Measurements from ENCODE around the gene OTOP3.

OTOP3 gene

GRCh38 chr17:74892974-74893911 lies 42.5 kb upstream of the OTOP3 start, which contains the start of gene FADS6:
TSS of gene FADS6 (minus strand) at chr17:74893633. CDS start at chr17:74893595, 38 bp downstream.
- Histone ChIP-seq H2AFZ (ENCODE audit: low read depth, low read length) (no peak within 1 kb of the TSS), H3K27me3 (ENCODE audit: low read depth, low read length) (peaks cover 7% of the 10 kb centered on the region; the same call in 1 of the 2 replicates), H3K4me2 (ENCODE audit: low read length) (no peak within 1 kb of the TSS), H4K20me1 (ENCODE audit: insufficient read depth, low read length) (no peaks in the 10 kb centered on the region), H3K4me1 (ENCODE audit: low read length) (no peaks in the 10 kb centered on the region), H3K36me3 (replicated peaks; ENCODE audit: low read depth, low read length) (no peaks in the 10 kb centered on the region), H3K9me3 (ENCODE audit: insufficient read depth, low read length) (no peaks in the 10 kb centered on the region), H3K79me2 (ENCODE audit: low read length) (no peaks in the 10 kb centered on the region), H3K4me3 (ENCODE audit: low read length) (no peak within 1 kb of the TSS), H3K9ac (ENCODE audit: low read length) (no peak within 1 kb of the TSS), H3K27ac (ENCODE audit: low read length) (no peak within 1 kb of the TSS)
- TF ChIP-seq EZH2phosphoT487 (IDR thresholded peaks at IDR 0.05; ENCODE audit: low read depth) = no peak
- TF ChIP-seq, protein P1, sequence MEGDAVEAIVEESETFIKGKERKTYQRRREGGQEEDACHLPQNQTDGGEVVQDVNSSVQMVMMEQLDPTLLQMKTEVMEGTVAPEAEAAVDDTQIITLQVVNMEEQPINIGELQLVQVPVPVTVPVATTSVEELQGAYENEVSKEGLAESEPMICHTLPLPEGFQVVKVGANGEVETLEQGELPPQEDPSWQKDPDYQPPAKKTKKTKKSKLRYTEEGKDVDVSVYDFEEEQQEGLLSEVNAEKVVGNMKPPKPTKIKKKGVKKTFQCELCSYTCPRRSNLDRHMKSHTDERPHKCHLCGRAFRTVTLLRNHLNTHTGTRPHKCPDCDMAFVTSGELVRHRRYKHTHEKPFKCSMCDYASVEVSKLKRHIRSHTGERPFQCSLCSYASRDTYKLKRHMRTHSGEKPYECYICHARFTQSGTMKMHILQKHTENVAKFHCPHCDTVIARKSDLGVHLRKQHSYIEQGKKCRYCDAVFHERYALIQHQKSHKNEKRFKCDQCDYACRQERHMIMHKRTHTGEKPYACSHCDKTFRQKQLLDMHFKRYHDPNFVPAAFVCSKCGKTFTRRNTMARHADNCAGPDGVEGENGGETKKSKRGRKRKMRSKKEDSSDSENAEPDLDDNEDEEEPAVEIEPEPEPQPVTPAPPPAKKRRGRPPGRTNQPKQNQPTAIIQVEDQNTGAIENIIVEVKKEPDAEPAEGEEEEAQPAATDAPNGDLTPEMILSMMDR (IDR thresholded peaks at IDR 0.05; ENCODE audit: low read depth, low read length) = no peak

GRCh38 chr17:74893936-74894671 lies 41.6 kb upstream of the OTOP3 start:
- Histone ChIP-seq H3K9ac (ENCODE audit: low read length) (no peak overlapping the region), H4K20me1 (ENCODE audit: insufficient read depth, low read length) (no peaks in the 10 kb centered on the region), H3K4me2 (ENCODE audit: low read length) (no peak overlapping the region), H3K4me3 (ENCODE audit: low read length) (no peak overlapping the region), H3K27ac (ENCODE audit: low read length) (no peak overlapping the region), H3K79me2 (ENCODE audit: low read length) (no peaks in the 10 kb centered on the region), H2AFZ (ENCODE audit: low read depth, low read length) (no peak overlapping the region), H3K4me1 (ENCODE audit: low read length) (no peaks in the 10 kb centered on the region), H3K27me3 (ENCODE audit: low read depth, low read length) (peaks cover 7% of the 10 kb centered on the region; the same call in 1 of the 2 replicates), H3K9me3 (ENCODE audit: insufficient read depth, low read length) (no peaks in the 10 kb centered on the region), H3K36me3 (replicated peaks; ENCODE audit: low read depth, low read length) (no peaks in the 10 kb centered on the region)
- TF ChIP-seq, protein P1 (IDR thresholded peaks at IDR 0.05; ENCODE audit: low read depth, low read length) = no peak
- no peak for TF ChIP-seq EZH2phosphoT487 (IDR thresholded peaks at IDR 0.05; ENCODE audit: low read depth)

DNA sequence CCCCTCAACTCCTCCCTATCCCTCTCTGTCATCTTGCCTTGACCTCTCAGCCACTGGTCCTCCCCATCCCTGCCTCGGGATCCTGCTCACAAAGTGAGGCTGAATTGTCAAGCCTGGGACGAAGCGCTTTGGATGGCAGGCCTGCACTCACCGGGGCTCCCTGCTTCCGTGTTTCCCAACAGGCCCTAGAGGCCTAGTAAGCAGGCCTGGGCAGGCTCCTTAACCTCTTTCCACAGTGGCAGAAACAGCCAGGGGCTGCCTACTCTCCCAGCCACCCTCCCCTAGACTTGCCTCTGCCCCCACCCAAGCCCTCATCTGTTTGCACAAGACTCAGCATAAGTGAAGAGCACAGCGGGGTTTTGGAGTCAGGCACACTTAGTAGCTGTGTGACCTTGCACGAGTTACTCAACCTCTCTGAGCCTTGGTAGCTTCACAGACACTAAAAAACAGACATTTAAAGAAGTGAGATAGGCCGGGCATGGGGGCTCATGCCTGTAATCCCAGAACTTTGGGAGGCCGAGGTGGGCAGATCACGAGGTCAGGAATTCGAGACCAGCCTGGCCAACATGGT lies 37.2 kb upstream of the OTOP3 start:
- Histone ChIP-seq H3K27ac (ENCODE audit: low read length) (no peak overlapping the region), H3K4me2 (ENCODE audit: low read length) (no peak overlapping the region), H3K9ac (ENCODE audit: low read length) (no peak overlapping the region), H3K36me3 (replicated peaks; ENCODE audit: low read depth, low read length) (no peaks in the 10 kb centered on the region), H2AFZ (ENCODE audit: low read depth, low read length) (no peak overlapping the region), H3K4me3 (ENCODE audit: low read length) (no peak overlapping the region), H3K9me3 (ENCODE audit: insufficient read depth, low read length) (no peaks in the 10 kb centered on the region), H3K4me1 (ENCODE audit: low read length) (no peaks in the 10 kb centered on the region), H4K20me1 (ENCODE audit: insufficient read depth, low read length) (no peaks in the 10 kb centered on the region), H3K27me3 (ENCODE audit: low read depth, low read length) (peaks cover 7% of the 10 kb centered on the region; the same call in 1 of the 2 replicates), H3K79me2 (ENCODE audit: low read length) (no peaks in the 10 kb centered on the region)
- no peak for TF ChIP-seq EZH2phosphoT487 (IDR thresholded peaks at IDR 0.05; ENCODE audit: low read depth)
- TF ChIP-seq, protein P1 (IDR thresholded peaks at IDR 0.05; ENCODE audit: low read depth, low read length) = no peak

All from OCI-LY3 (cell line).